Measurements from ENCODE around the gene ACKR2. TPM values are rescaled to one million over a fixed set of nuclear protein-coding genes. Genes with fewer than 3 reads are reported as not detected.

Gene ACKR2
- polyA plus RNA-seq, 1 donor (not counting 4 experiments of a cell fraction or from before 2014, with no cell fraction given) = 0.22 TPM

GRCh38 chr3:42876940-42877720, 67.9 kb downstream of the ACKR2 start:
- H3K79me2 ChIP-seq (ENCODE audit: control insufficient read depth, insufficient read depth, low read length) = no peaks in the 10 kb centered on the region
- dilution Hi-C loops (cut with MboI; ENCODE audit: extremely low pct_ligation_motif_present, low sequenced_read_pairs) = no loop called here
- peaks cover 4% of the 10 kb centered on the region for H3K4me1 ChIP-seq (ENCODE audit: control insufficient read depth, extremely low read depth, insufficient read depth, low read length)
- H3K4me2 ChIP-seq (ENCODE audit: control insufficient read depth, extremely low read depth, insufficient read depth, low read depth, low read length) = no peak overlapping the region
- TF ChIP-seq, protein P1, sequence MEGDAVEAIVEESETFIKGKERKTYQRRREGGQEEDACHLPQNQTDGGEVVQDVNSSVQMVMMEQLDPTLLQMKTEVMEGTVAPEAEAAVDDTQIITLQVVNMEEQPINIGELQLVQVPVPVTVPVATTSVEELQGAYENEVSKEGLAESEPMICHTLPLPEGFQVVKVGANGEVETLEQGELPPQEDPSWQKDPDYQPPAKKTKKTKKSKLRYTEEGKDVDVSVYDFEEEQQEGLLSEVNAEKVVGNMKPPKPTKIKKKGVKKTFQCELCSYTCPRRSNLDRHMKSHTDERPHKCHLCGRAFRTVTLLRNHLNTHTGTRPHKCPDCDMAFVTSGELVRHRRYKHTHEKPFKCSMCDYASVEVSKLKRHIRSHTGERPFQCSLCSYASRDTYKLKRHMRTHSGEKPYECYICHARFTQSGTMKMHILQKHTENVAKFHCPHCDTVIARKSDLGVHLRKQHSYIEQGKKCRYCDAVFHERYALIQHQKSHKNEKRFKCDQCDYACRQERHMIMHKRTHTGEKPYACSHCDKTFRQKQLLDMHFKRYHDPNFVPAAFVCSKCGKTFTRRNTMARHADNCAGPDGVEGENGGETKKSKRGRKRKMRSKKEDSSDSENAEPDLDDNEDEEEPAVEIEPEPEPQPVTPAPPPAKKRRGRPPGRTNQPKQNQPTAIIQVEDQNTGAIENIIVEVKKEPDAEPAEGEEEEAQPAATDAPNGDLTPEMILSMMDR (optimal IDR thresholded peaks at IDR 0.05 in 1 of 3, IDR thresholded peaks at IDR 0.05 in 1 of 3, conservative IDR thresholded peaks at IDR 0.05 in 1 of 3; ENCODE audit: extremely low read depth in 1 of 3, insufficient read depth in 2 of 3, low read length in 3 of 3) = no peak
- no peak for TF ChIP-seq EZH2 (IDR thresholded peaks at IDR 0.05; ENCODE audit: low read length)
- no peak overlapping the region for H3K27ac ChIP-seq (ENCODE audit: control insufficient read depth, insufficient read depth, low read length)
- H3K9ac ChIP-seq (ENCODE audit: control insufficient read depth, extremely low read depth, insufficient read depth, low read length) = no peak overlapping the region
- FAIRE-seq = no peak
- no peak for DNase-seq (ENCODE audit: low read depth, low spot score)
- no peak overlapping the region for H3K4me3 ChIP-seq (ENCODE audit: control insufficient read depth in 2 of 3, extremely low read depth in 1 of 3, insufficient read depth in 2 of 3, low read depth in 1 of 3, low read length in 3 of 3)
- H2AFZ ChIP-seq (ENCODE audit: control insufficient read depth, low read length) = no peak overlapping the region
- H3K9me1 ChIP-seq (ENCODE audit: control insufficient read depth, extremely low read depth, insufficient read depth, low read length) = no peaks in the 10 kb centered on the region
- peaks cover 4% of the 10 kb centered on the region for H3K27me3 ChIP-seq (ENCODE audit: control insufficient read depth, extremely low read depth, insufficient read depth, low read length)
- H4K20me1 ChIP-seq (ENCODE audit: control insufficient read depth, extremely low read depth, insufficient read depth, low read length) = no peaks in the 10 kb centered on the region
- no peaks in the 10 kb centered on the region for H3K36me3 ChIP-seq (ENCODE audit: control insufficient read depth in 2 of 2, extremely low read depth in 1 of 2, insufficient read depth in 2 of 2, low read length in 2 of 2)
- H3K9me3 ChIP-seq (ENCODE audit: control insufficient read depth, low read depth, low read length) = no peaks in the 10 kb centered on the region

DNA sequence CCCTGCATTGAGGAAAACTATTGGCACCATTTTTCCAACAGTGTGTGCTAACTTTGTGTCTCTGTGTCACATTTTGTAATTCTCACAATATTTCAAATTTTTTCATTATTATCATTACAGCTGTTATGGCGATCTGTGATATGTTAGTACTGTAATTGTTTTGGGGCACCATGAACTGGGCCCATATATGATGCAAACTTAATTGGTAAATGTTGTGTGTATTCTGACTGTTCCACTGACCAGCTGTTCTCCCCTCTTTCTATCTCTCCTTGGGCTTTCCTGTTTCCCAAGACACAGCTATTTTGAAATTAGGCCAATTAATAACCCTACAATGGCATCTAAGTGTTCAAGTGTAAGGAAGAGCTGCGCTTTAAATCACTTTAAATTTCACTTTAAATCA, 68.6 kb downstream of the ACKR2 start:
- no peak for TF ChIP-seq EZH2 (IDR thresholded peaks at IDR 0.05; ENCODE audit: low read length)
- TF ChIP-seq, protein P1 (optimal IDR thresholded peaks at IDR 0.05 in 1 of 3, IDR thresholded peaks at IDR 0.05 in 1 of 3, conservative IDR thresholded peaks at IDR 0.05 in 1 of 3; ENCODE audit: extremely low read depth in 1 of 3, insufficient read depth in 2 of 3, low read length in 3 of 3) = no peak
- FAIRE-seq (no peak), DNase-seq (ENCODE audit: low read depth, low spot score) (no peak)
- peaks cover 4% of the 10 kb centered on the region for H3K4me1 ChIP-seq (ENCODE audit: control insufficient read depth, extremely low read depth, insufficient read depth, low read length)
- peaks cover 4% of the 10 kb centered on the region for H3K27me3 ChIP-seq (ENCODE audit: control insufficient read depth, extremely low read depth, insufficient read depth, low read length)
- no peaks in the 10 kb centered on the region for H3K9me1 ChIP-seq (ENCODE audit: control insufficient read depth, extremely low read depth, insufficient read depth, low read length)
- dilution Hi-C loops (cut with MboI; ENCODE audit: extremely low pct_ligation_motif_present, low sequenced_read_pairs) = no loop called here
- no peaks in the 10 kb centered on the region for H3K9me3 ChIP-seq (ENCODE audit: control insufficient read depth, low read depth, low read length)
- H3K4me2 ChIP-seq (ENCODE audit: control insufficient read depth, extremely low read depth, insufficient read depth, low read depth, low read length) = no peak overlapping the region
- no peaks in the 10 kb centered on the region for H3K36me3 ChIP-seq (ENCODE audit: control insufficient read depth in 2 of 2, extremely low read depth in 1 of 2, insufficient read depth in 2 of 2, low read length in 2 of 2)
- no peak overlapping the region for H3K4me3 ChIP-seq (ENCODE audit: control insufficient read depth in 2 of 3, extremely low read depth in 1 of 3, insufficient read depth in 2 of 3, low read depth in 1 of 3, low read length in 3 of 3)
- no peaks in the 10 kb centered on the region for H4K20me1 ChIP-seq (ENCODE audit: control insufficient read depth, extremely low read depth, insufficient read depth, low read length)
- no peak overlapping the region for H2AFZ ChIP-seq (ENCODE audit: control insufficient read depth, low read length)
- no peak overlapping the region for H3K27ac ChIP-seq (ENCODE audit: control insufficient read depth, insufficient read depth, low read length)
- no peaks in the 10 kb centered on the region for H3K79me2 ChIP-seq (ENCODE audit: control insufficient read depth, insufficient read depth, low read length)
- H3K9ac ChIP-seq (ENCODE audit: control insufficient read depth, extremely low read depth, insufficient read depth, low read length) = no peak overlapping the region

Data from keratinocyte (primary cell).